ENCODE measurements around the gene ZBTB48. TPM values are rescaled to one million over a fixed set of nuclear protein-coding genes. Genes with fewer than 3 reads are reported as not detected.

ZBTB48 gene
- total RNA-seq = 53.2 and 53.8 TPM in 2 replicates

DNA sequence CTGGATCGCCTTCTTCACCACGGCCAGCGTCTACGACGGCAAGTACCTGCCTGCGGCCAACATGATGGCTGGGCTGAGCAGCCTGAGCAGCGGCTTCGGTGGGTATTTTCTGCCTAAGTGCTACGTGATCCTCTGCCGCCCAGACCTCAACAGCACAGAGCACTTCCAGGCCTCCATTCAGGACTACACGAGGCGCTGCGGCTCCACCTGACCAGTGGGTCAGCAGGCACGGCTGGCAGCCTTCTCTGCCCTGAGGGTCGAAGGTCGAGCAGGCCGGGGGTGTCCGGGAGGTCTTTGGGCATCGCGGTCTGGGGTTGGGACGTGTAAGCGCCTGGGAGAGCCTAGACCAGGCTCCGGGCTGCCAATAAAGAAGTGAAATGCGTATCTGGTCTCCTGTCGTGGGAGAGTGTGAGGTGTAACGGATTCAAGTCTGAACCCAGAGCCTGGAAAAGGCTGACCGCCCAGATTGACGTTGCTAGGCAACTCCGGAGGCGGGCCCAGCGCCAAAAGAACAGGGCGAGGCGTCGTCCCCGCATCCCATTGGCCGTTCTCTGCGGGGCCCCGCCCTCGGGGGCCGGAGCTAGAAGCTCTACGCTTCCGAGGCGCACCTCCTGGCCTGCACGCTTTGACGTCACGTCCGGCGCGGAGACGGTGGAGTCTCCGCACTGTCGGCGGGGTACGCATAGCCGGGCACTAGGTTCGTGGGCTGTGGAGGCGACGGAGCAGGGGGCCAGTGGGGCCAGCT is at the start of gene ZBTB48:
Gene ZBTB48 (plus strand): TSS at position 621 of the 745 bp plus-strand sequence. CDS start 616 bp downstream, outside the sequence.
- ATAC-seq (ENCODE audit: low read depth) (peak; percentile 97), DNase-seq (peak; percentile 95)
- Mint-ChIP-seq H3K27ac (peak within 1 kb of the TSS; percentile 94), H3K27me3 (no peaks in the 10 kb centered on the region), H3K4me3 (peak within 1 kb of the TSS; percentile 95), H3K36me3 (ENCODE audit: low read depth) (peaks cover 11% of the 10 kb centered on the region), H3K4me1 (peaks cover 37% of the 10 kb centered on the region), H3K9me3 (no peaks in the 10 kb centered on the region)
- TF ChIP-seq, protein P1, sequence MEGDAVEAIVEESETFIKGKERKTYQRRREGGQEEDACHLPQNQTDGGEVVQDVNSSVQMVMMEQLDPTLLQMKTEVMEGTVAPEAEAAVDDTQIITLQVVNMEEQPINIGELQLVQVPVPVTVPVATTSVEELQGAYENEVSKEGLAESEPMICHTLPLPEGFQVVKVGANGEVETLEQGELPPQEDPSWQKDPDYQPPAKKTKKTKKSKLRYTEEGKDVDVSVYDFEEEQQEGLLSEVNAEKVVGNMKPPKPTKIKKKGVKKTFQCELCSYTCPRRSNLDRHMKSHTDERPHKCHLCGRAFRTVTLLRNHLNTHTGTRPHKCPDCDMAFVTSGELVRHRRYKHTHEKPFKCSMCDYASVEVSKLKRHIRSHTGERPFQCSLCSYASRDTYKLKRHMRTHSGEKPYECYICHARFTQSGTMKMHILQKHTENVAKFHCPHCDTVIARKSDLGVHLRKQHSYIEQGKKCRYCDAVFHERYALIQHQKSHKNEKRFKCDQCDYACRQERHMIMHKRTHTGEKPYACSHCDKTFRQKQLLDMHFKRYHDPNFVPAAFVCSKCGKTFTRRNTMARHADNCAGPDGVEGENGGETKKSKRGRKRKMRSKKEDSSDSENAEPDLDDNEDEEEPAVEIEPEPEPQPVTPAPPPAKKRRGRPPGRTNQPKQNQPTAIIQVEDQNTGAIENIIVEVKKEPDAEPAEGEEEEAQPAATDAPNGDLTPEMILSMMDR (IDR thresholded peaks at IDR 0.05) = no peak
- POLR2A ChIA-PET = interaction anchor here (0.6 to 4.3 kb wide), 14 partner anchors 11 to 206 kb away, joined by 3 to 94 read pairs (median 7); partner anchors contain the start of genes ACOT7, CAMTA1, KLHL21 and NOL9
- intact Hi-C loops (cut with micrococcal nuclease) = loop anchor here (1.0 kb wide), 4 partner anchors 24 to 46 kb away; partner anchors contain the start of genes NOL9 and PHF13
- CTCF ChIA-PET = interaction anchor here (1.3 to 2.6 kb wide), 2 partner anchors 25 to 55 kb away, joined by 4 to 15 read pairs; partner anchors contain the start of genes NOL9 and TAS1R1

DNA sequence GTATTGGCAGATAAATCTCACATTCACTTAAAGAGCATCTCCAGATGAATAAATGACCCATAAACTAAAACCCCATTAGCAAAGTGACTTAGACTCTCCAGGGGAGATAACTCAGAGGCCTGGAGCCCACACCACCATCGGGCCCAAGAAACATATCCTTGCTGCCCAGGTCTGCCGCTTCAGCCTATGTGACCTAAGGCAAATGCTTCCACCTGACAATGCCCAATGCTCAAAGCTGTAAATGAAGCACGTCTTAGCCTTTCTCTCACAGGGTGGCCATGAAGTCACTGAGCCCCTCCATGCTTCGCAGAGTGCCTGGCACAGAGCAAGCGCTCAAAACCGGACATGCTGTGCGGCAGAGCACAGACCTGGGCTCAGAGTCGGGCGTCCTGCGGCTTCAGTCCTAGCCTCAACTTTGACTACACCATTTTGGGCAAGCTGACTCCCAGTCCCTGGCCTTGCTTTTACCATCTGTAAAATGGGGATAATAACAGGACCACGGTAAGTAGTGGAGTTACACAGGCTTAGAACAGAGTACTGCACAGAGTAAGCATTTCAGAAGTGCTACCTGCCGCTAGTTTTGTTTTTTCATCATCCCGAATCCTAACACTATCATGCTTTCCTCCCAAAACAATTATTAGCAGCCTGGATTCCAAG is 49.2 kb upstream of the ZBTB48 start:
- Mint-ChIP-seq H3K4me3 (no peak overlapping the region), H3K9me3 (no peaks in the 10 kb centered on the region), H3K36me3 (ENCODE audit: low read depth) (peaks cover 83% of the 10 kb centered on the region), H3K27me3 (no peaks in the 10 kb centered on the region), H3K4me1 (peaks cover 4% of the 10 kb centered on the region), H3K27ac (no peak overlapping the region)
- intact Hi-C loops (cut with micrococcal nuclease) = no loop called here
- ATAC-seq (ENCODE audit: low read depth) (no peak), DNase-seq (no peak)
- ChIA-PET POLR2A (no interaction called here), CTCF (no interaction called here)
- TF ChIP-seq, protein P1 (IDR thresholded peaks at IDR 0.05) = no peak

DNA sequence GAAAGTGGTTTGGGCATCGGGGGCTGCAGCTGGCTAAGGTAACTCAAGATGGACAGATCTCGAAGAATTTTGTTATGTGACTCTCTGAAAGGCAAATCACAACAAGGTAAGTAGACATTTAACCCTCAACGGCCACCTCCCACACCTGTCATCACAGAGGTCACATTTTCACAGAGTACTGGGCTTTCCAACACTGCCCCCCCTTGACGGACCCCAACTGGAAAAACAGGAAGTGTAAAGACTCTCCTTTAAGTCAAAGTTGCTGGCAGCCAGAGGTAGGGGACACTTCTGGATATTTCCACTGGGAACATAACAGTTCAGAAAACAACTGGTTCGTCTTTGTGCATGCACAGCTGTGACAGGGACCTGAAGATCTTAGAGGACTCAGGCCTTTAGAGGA is 47.8 kb upstream of the ZBTB48 start:
- no peaks in the 10 kb centered on the region for H3K27me3 Mint-ChIP-seq
- ATAC-seq (ENCODE audit: low read depth) = no peak
- H3K27ac Mint-ChIP-seq = no peak overlapping the region
- ChIA-PET CTCF (no interaction called here), POLR2A (no interaction called here)
- TF ChIP-seq, protein P1 (IDR thresholded peaks at IDR 0.05) = no peak
- intact Hi-C loops (cut with micrococcal nuclease) = no loop called here
- peaks cover 74% of the 10 kb centered on the region for H3K36me3 Mint-ChIP-seq (ENCODE audit: low read depth)
- no peak for DNase-seq
- H3K9me3 Mint-ChIP-seq = no peaks in the 10 kb centered on the region
- H3K4me1 Mint-ChIP-seq = peaks cover 4% of the 10 kb centered on the region
- no peak overlapping the region for H3K4me3 Mint-ChIP-seq

DNA sequence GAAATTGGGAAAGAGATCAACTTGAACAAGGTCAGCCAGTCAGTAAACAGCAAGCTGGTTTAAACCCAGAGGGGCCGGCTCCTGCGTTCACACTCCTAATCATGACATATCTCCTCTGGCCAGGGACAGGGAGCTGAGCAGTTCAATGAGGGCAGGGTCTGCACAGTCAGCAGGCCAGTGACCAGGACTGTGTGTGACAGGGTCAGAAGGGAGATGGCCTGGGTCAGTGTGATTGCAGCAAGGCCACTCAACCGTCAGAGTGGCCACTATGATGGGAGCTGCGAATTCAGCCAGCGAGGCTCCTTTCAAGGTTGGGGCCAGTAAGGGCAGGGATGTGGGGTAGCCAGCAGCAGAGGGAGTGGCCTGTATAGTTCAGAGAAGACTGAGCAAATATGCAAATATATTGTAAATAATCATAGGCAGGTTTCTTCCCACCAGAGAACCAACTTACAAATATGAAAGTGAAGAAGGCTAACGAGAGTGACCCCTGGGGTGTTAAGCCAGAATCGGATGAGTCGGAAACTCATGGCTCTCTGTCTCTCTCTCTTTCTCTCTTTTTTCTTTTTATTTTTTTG is 45.5 kb upstream of the ZBTB48 start:
- CTCF ChIA-PET = no interaction called here
- H3K4me1 Mint-ChIP-seq = peaks cover 4% of the 10 kb centered on the region
- POLR2A ChIA-PET = no interaction called here
- no peaks in the 10 kb centered on the region for H3K27me3 Mint-ChIP-seq
- peaks cover 64% of the 10 kb centered on the region for H3K36me3 Mint-ChIP-seq (ENCODE audit: low read depth)
- TF ChIP-seq, protein P1 (IDR thresholded peaks at IDR 0.05) = no peak
- DNase-seq (no peak), ATAC-seq (ENCODE audit: low read depth) (no peak)
- no peak overlapping the region for H3K4me3 Mint-ChIP-seq
- intact Hi-C loops (cut with micrococcal nuclease) = no loop called here
- H3K9me3 Mint-ChIP-seq = no peaks in the 10 kb centered on the region
- H3K27ac Mint-ChIP-seq = no peak overlapping the region

DNA sequence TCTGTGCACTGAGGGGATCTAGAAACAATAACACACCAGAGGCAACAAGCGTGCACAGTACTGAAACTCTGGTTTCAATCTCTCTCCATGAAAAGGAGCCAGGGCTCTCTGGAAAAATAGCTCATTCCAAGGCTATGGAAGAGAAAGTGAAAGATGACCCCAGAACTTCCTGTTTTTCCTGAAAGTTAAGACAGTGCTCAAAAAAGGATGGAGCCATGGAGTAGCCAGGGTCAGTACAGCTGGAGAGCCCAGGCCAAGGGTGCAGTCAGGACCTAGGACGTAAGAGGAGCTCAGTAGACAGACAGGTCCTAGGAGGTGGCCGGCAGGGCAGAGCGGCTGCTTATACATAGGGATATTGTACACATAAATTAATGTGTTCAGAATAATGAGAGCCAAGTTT is 44.6 kb upstream of the ZBTB48 start:
- no peak overlapping the region for H3K27ac Mint-ChIP-seq
- no peak overlapping the region for H3K4me3 Mint-ChIP-seq
- H3K9me3 Mint-ChIP-seq = no peaks in the 10 kb centered on the region
- H3K4me1 Mint-ChIP-seq = peaks cover 4% of the 10 kb centered on the region
- POLR2A ChIA-PET = no interaction called here
- H3K36me3 Mint-ChIP-seq (ENCODE audit: low read depth) = peaks cover 67% of the 10 kb centered on the region
- CTCF ChIA-PET = no interaction called here
- TF ChIP-seq, protein P1 (IDR thresholded peaks at IDR 0.05) = no peak
- no peaks in the 10 kb centered on the region for H3K27me3 Mint-ChIP-seq
- no peak for ATAC-seq (ENCODE audit: low read depth)
- no peak for DNase-seq
- intact Hi-C loops (cut with micrococcal nuclease) = no loop called here
